Effector memory CD8-positive, alpha-beta T cell (primary cell): ENCODE measurements around the gene NXF3.
A peak's percentile ranks its signal among the peaks of the same experiment; 100 is the strongest.
"Not testable (repeated sequence)": the region's sequence is repeated elsewhere in the genome, so short reads cannot be mapped to it uniquely, and the experiment has no call there.

ENCODE experiments used
- ATAC-seq: fragments of 150-1000 bp; cut with Tn5 transposase; replicated peaks from 2 replicates; pipeline ENCODE4 v1.10.0; 2021; ENCODE audit warnings: mild to moderate bottlenecking, moderate library complexity
- DNase-seq, 3 experiments: peaks; one replicate each; pipeline ENCODE4 v3.0.0; 2021
- H3K27ac Mint-ChIP-seq, 2 donors: one replicate each; pipeline ENCODE4 v1.8.0; 2022; ENCODE audit warnings: mild to moderate bottlenecking in 2 of 2, mixed read lengths in 2 of 2, moderate library complexity in 2 of 2
- H3K27me3 Mint-ChIP-seq, 2 donors: one replicate each; pipeline ENCODE4 v1.8.0; 2022; ENCODE audit warnings: mixed read lengths in 2 of 2
- H3K36me3 Mint-ChIP-seq: one replicate; pipeline ENCODE4 v1.8.0; 2022; ENCODE audit warnings: mild to moderate bottlenecking, moderate library complexity, mixed read lengths; ENCODE audit not compliant: insufficient read depth
- H3K4me1 Mint-ChIP-seq, 2 donors: one replicate each; pipeline ENCODE4 v1.8.0; 2022; ENCODE audit warnings: low read depth in 2 of 2, mixed read lengths in 2 of 2
- H3K4me3 Mint-ChIP-seq, 2 donors: one replicate each; pipeline ENCODE4 v1.8.0; 2022; ENCODE audit warnings: mild to moderate bottlenecking in 2 of 2, mixed read lengths in 2 of 2, moderate library complexity in 2 of 2
- H3K9me3 Mint-ChIP-seq, 2 donors: one replicate each; pipeline ENCODE4 v1.8.0; 2022; ENCODE audit warnings: mixed read lengths in 2 of 2

The NXF3 gene

DNA sequence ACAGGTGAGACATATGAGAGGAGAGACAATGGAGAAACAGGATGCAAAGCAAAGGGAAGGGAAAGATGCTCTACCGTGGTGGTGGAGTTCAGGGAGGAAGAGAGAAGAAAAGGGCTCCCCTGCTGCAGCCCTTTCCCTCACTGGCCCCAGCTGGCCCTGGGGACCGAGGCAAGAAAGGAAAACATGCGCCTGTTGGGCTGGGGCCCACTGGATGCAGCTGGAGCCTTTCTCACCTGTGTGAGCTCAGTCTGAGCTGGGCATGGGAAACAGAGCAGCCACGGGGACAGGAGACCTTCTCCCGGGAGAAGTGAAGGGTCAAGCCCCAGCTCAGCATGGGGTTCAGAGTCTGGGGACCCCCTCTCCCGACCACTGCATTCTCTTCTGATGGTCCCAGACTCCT lies 11.9 kb downstream of the NXF3 start:
- H3K9me3 Mint-ChIP-seq, result no peaks in the 10 kb centered on the region
- no peak overlapping the region for H3K4me3 Mint-ChIP-seq
- H3K27me3 Mint-ChIP-seq, result peaks cover 7 to 20% of the 10 kb centered on the region in 2 donors
- ATAC-seq, result no peak
- no peaks in the 10 kb centered on the region for H3K4me1 Mint-ChIP-seq
- H3K27ac Mint-ChIP-seq, result no peak overlapping the region
- no peak for DNase-seq
- H3K36me3 Mint-ChIP-seq, result no peaks in the 10 kb centered on the region

DNA sequence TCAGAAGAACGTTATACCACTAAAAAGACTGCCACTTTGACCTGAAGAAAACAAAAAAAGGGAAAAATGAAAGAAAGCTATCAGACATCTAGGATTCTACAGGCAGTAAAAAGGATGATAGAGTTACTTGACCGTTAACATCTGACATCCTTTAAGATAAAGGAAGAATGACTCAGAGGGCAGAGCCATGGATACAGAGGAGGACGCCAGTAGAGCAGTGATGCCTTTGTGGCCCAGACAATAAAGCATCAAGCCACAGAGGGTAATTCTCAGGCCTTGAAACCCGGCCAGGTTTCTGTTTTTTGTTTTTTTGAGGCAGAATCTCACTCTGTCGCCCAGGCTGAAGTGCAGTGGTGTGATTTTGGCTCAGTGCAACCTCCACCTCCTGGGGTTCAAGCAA lies 19.5 kb downstream of the NXF3 start:
- ATAC-seq (no peak), DNase-seq (no peak)
- Mint-ChIP-seq H3K9me3 (no peaks in the 10 kb centered on the region), H3K27ac (no peak overlapping the region), H3K36me3 (no peaks in the 10 kb centered on the region), H3K4me1 (no peaks in the 10 kb centered on the region), H3K27me3 (no peaks in the 10 kb centered on the region), H3K4me3 (no peak overlapping the region)

DNA sequence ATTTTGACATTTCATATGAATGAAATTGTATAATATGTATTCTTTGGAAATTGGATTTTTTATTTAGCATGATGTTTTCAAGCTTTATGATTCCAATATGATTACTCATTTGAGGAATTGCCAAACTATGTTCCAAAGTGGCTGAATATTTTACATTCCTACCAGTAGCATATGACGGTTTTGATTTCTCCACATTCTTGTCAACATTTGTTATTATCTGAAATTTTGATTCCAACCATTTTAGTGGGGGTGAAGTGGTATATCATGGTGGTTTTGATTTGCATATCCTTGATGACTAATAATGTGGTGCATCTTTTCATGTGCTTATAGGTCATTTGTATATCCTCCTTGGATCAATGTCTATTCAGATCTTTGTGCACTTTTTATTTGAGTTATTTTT lies 26.3 kb downstream of the NXF3 start:
- H3K27me3 Mint-ChIP-seq, result peaks cover 6 to 26% of the 10 kb centered on the region in 2 donors
- no peak overlapping the region for H3K27ac Mint-ChIP-seq
- no peaks in the 10 kb centered on the region for H3K36me3 Mint-ChIP-seq
- DNase-seq (no peak), ATAC-seq (no peak)
- no peak overlapping the region for H3K4me3 Mint-ChIP-seq
- H3K9me3 Mint-ChIP-seq, result no peaks in the 10 kb centered on the region
- H3K4me1 Mint-ChIP-seq, result peaks cover 0 to 2% of the 10 kb centered on the region in 2 donors

DNA sequence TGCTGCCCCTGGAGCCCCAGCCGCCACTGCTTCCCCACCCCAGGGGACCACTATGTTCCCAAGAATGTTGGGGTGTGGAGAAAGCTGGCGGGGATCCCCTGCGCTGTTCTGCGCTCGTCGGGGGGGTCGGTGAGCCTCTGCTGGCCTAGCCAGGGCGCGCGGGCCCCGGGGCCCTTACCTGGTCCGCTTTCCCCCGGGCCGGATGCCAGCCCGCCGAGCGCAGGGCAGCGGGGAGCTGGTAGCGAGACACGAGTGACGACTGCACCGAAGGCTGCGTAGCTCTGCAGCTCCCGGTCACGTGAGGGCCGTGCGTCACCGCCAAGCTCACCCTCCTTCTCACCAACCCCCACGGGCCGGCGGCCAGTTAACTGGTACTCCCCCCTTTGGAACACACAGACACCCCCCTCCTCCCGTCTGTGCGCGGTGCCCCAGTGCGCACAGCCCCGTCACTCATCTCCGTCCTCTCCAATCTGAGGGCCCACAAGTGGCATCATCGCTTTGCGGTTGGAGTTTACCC lies 29.0 kb downstream of the NXF3 start, which contains the start of gene BEX1:
BEX1 (minus strand) TSS at position 254 of the 517 bp plus-strand sequence. CDS start 897 bp downstream, outside the sequence.
- no peaks in the 10 kb centered on the region for H3K9me3 Mint-ChIP-seq
- no peak within 1 kb of the TSS for H3K27ac Mint-ChIP-seq
- H3K4me3 Mint-ChIP-seq, result peak within 1 kb of the TSS; percentile 20 to 49
- DNase-seq (no peak), ATAC-seq (no peak)
- peaks cover 0 to 2% of the 10 kb centered on the region in 2 donors for H3K4me1 Mint-ChIP-seq
- no peaks in the 10 kb centered on the region for H3K36me3 Mint-ChIP-seq
- H3K27me3 Mint-ChIP-seq, result peaks cover 6 to 26% of the 10 kb centered on the region in 2 donors

DNA sequence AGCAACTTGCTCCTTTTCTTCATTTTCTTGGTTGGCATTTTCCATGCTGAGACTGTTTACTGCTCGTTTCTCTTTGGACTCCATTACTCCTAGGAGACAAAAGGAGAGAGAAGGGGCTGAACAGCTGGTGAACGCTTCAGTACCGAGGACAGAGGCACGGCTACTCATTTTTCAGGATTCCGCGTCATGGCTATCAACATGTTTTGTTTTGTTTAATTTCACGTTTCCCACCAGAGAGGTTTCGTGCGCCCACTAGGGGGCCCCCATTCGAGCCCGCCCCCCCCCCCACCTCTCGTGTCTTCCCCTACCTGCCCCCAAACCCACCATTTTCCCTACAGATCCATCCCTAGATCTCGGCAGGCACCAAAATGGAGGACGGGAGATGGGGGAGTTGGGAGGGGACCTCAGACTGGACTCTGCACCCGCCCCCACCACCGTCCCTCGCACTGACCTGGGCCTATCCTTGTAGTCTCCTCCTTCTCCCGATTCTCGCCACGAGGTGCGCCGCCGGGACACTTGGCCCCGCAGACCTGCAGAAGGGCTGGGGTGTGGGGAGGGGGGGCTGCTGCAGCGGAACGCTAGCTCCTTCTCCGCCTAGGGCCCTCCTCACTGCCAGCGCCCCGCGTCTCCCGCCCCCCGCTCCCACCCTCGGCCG lies 29.6 kb downstream of the NXF3 start:
- H3K4me1 Mint-ChIP-seq, result peaks cover 0 to 2% of the 10 kb centered on the region in 2 donors
- H3K27me3 Mint-ChIP-seq, result peaks cover 6 to 26% of the 10 kb centered on the region in 2 donors
- no peaks in the 10 kb centered on the region for H3K9me3 Mint-ChIP-seq
- H3K4me3 Mint-ChIP-seq, result peak overlapping the region in 1 of 2 donors; percentile 20
- no peak overlapping the region for H3K27ac Mint-ChIP-seq
- no peak for ATAC-seq
- H3K36me3 Mint-ChIP-seq, result no peaks in the 10 kb centered on the region
- DNase-seq, result no peak

DNA sequence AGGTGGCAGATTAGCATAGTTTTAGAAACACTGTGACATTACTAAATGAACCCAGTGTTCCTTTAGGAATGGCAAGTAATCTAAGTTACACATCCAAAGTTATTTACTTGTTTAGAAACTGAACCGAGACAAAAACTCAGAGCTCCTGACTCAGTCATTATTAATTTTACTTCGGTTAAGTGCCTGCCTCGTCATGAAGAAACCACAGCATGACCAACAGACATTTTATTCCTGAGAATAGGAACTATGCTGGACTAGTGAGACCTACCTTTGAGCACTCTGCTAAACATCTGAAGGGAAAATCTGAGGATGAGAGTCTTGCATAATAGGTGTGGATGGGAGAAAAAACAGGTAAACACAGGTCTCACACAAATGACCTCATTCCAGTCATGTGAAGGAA lies 31.5 kb downstream of the NXF3 start:
- ATAC-seq, result no peak
- no peak for DNase-seq
- Mint-ChIP-seq H3K4me1 (peaks cover 0 to 2% of the 10 kb centered on the region in 2 donors), H3K27me3 (peaks cover 12 to 35% of the 10 kb centered on the region in 2 donors), H3K9me3 (no peaks in the 10 kb centered on the region), H3K27ac (no peak overlapping the region), H3K4me3 (no peak overlapping the region), H3K36me3 (no peaks in the 10 kb centered on the region)

DNA sequence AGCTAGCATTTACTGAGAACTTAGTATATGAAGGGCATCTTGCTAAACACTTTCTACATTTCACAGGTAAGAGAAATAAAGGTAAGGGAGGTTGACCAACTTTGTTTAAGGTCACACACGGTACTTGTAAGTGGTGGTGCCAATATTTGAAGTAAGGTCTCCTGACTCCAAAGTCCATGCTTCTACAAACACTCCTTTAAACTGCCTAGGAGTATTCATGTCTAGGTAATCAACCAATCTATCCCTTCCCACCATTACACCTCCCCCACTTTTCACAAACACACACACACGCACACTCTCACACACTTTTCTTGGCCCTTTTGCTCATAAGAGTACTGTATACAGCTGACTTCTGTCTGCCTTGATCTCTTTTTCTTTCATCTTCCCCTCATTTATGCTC lies 36.0 kb downstream of the NXF3 start:
- ATAC-seq (no peak), DNase-seq (no peak)
- H3K27ac Mint-ChIP-seq, result no peak overlapping the region
- H3K4me3 Mint-ChIP-seq, result no peak overlapping the region
- peaks cover 6 to 17% of the 10 kb centered on the region in 2 donors for H3K27me3 Mint-ChIP-seq
- no peaks in the 10 kb centered on the region for H3K9me3 Mint-ChIP-seq
- H3K36me3 Mint-ChIP-seq, result no peaks in the 10 kb centered on the region
- peaks cover 0 to 3% of the 10 kb centered on the region in 2 donors for H3K4me1 Mint-ChIP-seq

DNA sequence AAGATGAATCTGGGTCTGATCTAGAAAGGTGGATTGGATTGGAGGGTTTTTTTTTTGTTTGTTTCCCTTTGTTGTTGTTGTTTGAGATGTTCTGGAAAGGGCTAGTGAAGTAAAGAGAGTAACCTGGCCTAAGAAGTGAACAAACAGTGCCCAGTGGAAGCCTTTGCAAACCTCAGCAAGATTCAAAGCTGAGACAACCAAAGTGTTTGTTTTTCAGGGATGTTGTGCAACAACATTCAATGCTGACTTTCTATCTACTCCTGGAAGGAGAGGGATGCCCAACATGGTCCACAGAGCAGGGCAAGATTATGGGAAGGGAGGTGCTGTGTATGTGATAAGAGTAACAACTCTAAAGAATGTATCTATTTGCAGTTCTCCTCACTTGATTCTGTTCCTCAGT lies 40.3 kb downstream of the NXF3 start:
- peaks cover 0 to 3% of the 10 kb centered on the region in 2 donors for H3K4me1 Mint-ChIP-seq
- ATAC-seq (no peak), DNase-seq (no peak)
- H3K27ac Mint-ChIP-seq, result no peak overlapping the region
- peaks cover 23 to 27% of the 10 kb centered on the region in 2 donors for H3K27me3 Mint-ChIP-seq
- H3K36me3 Mint-ChIP-seq, result no peaks in the 10 kb centered on the region
- no peak overlapping the region for H3K4me3 Mint-ChIP-seq
- no peaks in the 10 kb centered on the region for H3K9me3 Mint-ChIP-seq

DNA sequence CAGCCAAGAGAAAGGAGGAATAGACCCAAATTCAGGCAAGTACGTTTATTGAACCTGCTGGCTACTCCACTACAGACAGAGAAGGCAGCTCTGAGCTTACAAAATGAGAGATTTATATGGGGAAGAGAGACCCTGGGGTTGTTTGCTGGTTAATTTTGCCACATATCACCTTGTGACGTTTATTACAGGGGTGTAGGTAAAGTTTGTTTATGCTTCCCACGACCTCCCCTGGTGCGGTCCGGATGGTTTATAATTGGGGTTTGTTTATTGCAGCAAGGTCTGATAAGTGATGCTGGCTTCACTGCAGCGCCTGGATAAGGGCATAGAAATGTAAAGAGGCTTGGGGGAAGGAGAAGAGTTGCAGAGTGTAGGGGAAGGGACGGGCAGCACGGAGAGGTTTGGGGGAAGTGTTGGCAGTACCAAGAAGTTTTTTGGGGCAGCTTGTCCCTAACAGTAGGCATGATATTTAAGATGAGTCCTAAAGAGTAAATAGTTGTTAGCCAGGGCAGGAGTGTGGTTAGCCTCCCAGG lies 41.6 kb downstream of the NXF3 start:
- ATAC-seq (no peak), DNase-seq (no peak)
- Mint-ChIP-seq H3K4me1 (peaks cover 0 to 3% of the 10 kb centered on the region in 2 donors), H3K27me3 (peaks cover 17 to 26% of the 10 kb centered on the region in 2 donors), H3K36me3 (no peaks in the 10 kb centered on the region), H3K4me3 (no peak overlapping the region), H3K27ac (no peak overlapping the region), H3K9me3 (peaks cover 0 to 2% of the 10 kb centered on the region in 2 donors)

DNA sequence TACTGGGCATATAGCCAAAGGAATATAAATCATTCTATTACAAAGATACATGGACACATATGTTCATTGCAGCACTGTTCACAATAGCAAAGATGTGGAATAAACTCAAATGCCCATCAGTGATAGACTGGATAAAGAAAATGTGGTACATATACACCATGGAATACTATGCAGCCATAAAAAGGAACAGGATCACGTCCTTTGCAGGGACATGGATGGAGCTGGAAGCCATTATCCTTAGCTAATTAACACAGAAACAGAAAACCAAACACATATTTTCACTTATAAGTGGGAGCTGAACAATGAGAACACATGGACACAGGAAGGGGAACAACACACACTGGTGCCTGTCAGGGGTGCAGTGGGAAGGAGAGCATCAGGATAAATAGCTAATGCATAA lies 59.6 kb downstream of the NXF3 start:
- not testable (repeated sequence) for H3K27ac Mint-ChIP-seq, ATAC-seq, H3K36me3 Mint-ChIP-seq, H3K4me3 Mint-ChIP-seq, H3K9me3 Mint-ChIP-seq, H3K4me1 Mint-ChIP-seq, H3K27me3 Mint-ChIP-seq, DNase-seq
